ENCODE results near the gene REXO1. TPM values are rescaled to one million over a fixed set of nuclear protein-coding genes. Genes with fewer than 3 reads are reported as not detected.

REXO1 gene
- total and polyA plus RNA-seq, 2 of the 8 experiments (the other 6 are each of a cell fraction or from before 2014, with no cell fraction given), result 42.4 to 44.3 TPM

GRCh38 chr19:1829958-1830357 is 18.3 kb downstream of the REXO1 start:
- Histone ChIP-seq H2BK15ac (ENCODE audit: low read length) (no peak overlapping the region), H3K4ac (replicated peaks; ENCODE audit: insufficient read length, low read depth, low read length) (no peak overlapping the region), H3K36me3 (ENCODE audit: control insufficient read depth in 2 of 4, insufficient read depth in 4 of 4, low read length in 3 of 4) (peaks cover 0 to 9% (median 2%) of the 10 kb centered on the region in 4 experiments; a peak in 1 of 8 replicates), H4K8ac (ENCODE audit: extremely low read depth, insufficient read depth, low read length) (no peak overlapping the region; the same call in 1 of the 2 replicates), H3K23ac (ENCODE audit: insufficient read length) (no peak overlapping the region), H2BK120ac (replicated peaks; ENCODE audit: low read depth, low read length) (no peak overlapping the region), H3K4me1 (replicated peaks in 1 of 4; ENCODE audit: control insufficient read depth in 3 of 4, insufficient read depth in 4 of 4, low read length in 3 of 4) (peaks cover 0 to 14% (median 8%) of the 10 kb centered on the region in 4 experiments; a peak in 6 of 7 replicates), H3K18ac (ENCODE audit: extremely low read depth, low read length) (no peak overlapping the region), H3K4me3 (ENCODE audit: extremely low read depth in 1 of 4, insufficient read depth in 2 of 4, low read depth in 3 of 4, low read length in 4 of 4) (no peak overlapping the region), H4K20me1 (replicated peaks in 1 of 2; ENCODE audit: control insufficient read depth in 1 of 2, insufficient read depth in 2 of 2, low read length in 2 of 2) (peaks cover 0 to 14% of the 10 kb centered on the region in 2 experiments), H3K79me1 (ENCODE audit: low read depth, low read length) (peaks cover 8% of the 10 kb centered on the region), H3K79me2 (ENCODE audit: control insufficient read depth in 1 of 2, insufficient read depth in 2 of 2, low read length in 2 of 2) (peaks cover 0 to 28% of the 10 kb centered on the region in 2 experiments; a peak in 2 of 4 replicates), H2BK20ac (ENCODE audit: low read length) (no peak overlapping the region), H4K5ac (ENCODE audit: insufficient read length, low read depth, low read length) (no peak overlapping the region), H3K4me2 (ENCODE audit: insufficient read depth in 1 of 2, low read depth in 2 of 2, low read length in 2 of 2) (no peak overlapping the region), H2AK5ac (ENCODE audit: low read depth, low read length) (no peak overlapping the region), H3K23me2 (ENCODE audit: low read depth, low read length) (peaks cover 2% of the 10 kb centered on the region; the same call in 1 of the 2 replicates), H3K9ac (replicated peaks in 1 of 4; ENCODE audit: extremely low read depth in 1 of 4, low read depth in 3 of 4, low read length in 3 of 4) (no peak overlapping the region), H3K56ac (replicated peaks; ENCODE audit: insufficient read length, low read depth, low read length) (no peak overlapping the region), H3K27me3 (replicated peaks in 1 of 4; ENCODE audit: control insufficient read depth in 3 of 4, extremely low read depth in 1 of 4, insufficient read depth in 3 of 4, low read length in 3 of 4) (no peaks in the 10 kb centered on the region), H2BK5ac (ENCODE audit: low read depth, low read length) (no peak overlapping the region), H2AFZ (ENCODE audit: low read length) (no peak overlapping the region), H3K9me3 (ENCODE audit: insufficient read depth in 2 of 2, low read depth in 1 of 2, low read length in 1 of 2) (no peaks in the 10 kb centered on the region), H3K14ac (ENCODE audit: insufficient read length) (no peak overlapping the region), H4K91ac (replicated peaks; ENCODE audit: insufficient read length, low read length) (no peak overlapping the region), H3K27ac (ENCODE audit: low read depth, low read length) (no peak overlapping the region), H2BK12ac (ENCODE audit: low read depth, low read length) (no peak overlapping the region)
- CTCF ChIA-PET (ENCODE audit: partially characterized antibody), result interaction anchor here (1.1 to 16.5 kb wide), 10 partner anchors 11 to 224 kb away, joined by 3 to 228 read pairs (median 5); partner anchors contain the start of genes ATP8B3 and UQCR11
- FAIRE-seq, result no peak
- TF ChIP-seq SP1 (IDR thresholded peaks at IDR 0.05; ENCODE audit: low read depth, low read length), result no peak
- TF ChIP-seq HDAC2 (IDR thresholded peaks at IDR 0.05; ENCODE audit: borderline replicate concordance in 1 of 2, low read depth in 2 of 2, low read length in 2 of 2), result no peak
- no peak for TF ChIP-seq RFX5 (IDR thresholded peaks at IDR 0.05; ENCODE audit: borderline replicate concordance, low read depth, low read length)
- TF ChIP-seq SRF (IDR thresholded peaks at IDR 0.05; ENCODE audit: low read depth, low read length), result no peak
- no peak for TF ChIP-seq RXRA (IDR thresholded peaks at IDR 0.05; ENCODE audit: insufficient read depth, low read depth, low read length)
- TF ChIP-seq CBX8 (IDR thresholded peaks at IDR 0.05; ENCODE audit: borderline replicate concordance, low read depth, low read length), result no peak
- TF ChIP-seq, protein P1, sequence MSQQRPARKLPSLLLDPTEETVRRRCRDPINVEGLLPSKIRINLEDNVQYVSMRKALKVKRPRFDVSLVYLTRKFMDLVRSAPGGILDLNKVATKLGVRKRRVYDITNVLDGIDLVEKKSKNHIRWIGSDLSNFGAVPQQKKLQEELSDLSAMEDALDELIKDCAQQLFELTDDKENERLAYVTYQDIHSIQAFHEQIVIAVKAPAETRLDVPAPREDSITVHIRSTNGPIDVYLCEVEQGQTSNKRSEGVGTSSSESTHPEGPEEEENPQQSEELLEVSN (IDR thresholded peaks at IDR 0.05), result no peak
- no peak for TF ChIP-seq CBX5 (IDR thresholded peaks at IDR 0.05; ENCODE audit: low read depth, low read length)
- 92% methylated on average over 11 of the region's 11 CpGs; no CpG with 5 or more reads in 1 of the 2 experiments for WGBS, 2 experiments (ENCODE audit: extremely low coverage in 1 of 2, insufficient coverage in 1 of 2, insufficient read length in 1 of 2, insufficient replicate concordance in 2 of 2, low coverage in 1 of 2, low lambda C conversion rate in 2 of 2, missing lambda C conversion rate in 1 of 2)
- DNase-seq (ENCODE audit: low read depth in 1 of 2, low spot score in 2 of 2), result no peak
- POLR2A ChIA-PET (ENCODE audit: partially characterized antibody), result interaction anchor here (0.7 to 2.8 kb wide), 4 partner anchors 10 to 16 kb away, joined by 3 to 8 read pairs (median 4); no protein-coding TSS in a partner anchor

Data from H1 (cell line).